SK-N-SH (cell line): ENCODE data around the gene SAMD14. TPM values are rescaled to one million over a fixed set of nuclear protein-coding genes. Genes with fewer than 3 reads are reported as not detected.

Experiments
- CTCF ChIA-PET: fragments of 300-600, 350-600 bp; formaldehyde crosslinking; extraction: SDS; loops from one replicate; lab custom pipeline; 2021; lab: Yijun Ruan, JAX
- POLR2A ChIA-PET: fragments of 350-600 bp; sonication (Branson Sonifier 250); formaldehyde crosslinking; extraction: SDS; loops from one replicate; lab custom pipeline; 2020; ENCODE audit warnings: antibody characterized with exemption, inconsistent platforms; lab: Yijun Ruan, JAX
- DNase-seq: peaks from one replicate; pipeline ENCODE4 v3.0.0; 2012
- H2AFZ ChIP-seq: fragments of 200-600 bp; sonication (generic); 2 replicates; pipeline ENCODE4 v1.8.1; 2016; ENCODE audit warnings: antibody characterized with exemption, mild to moderate bottlenecking, low read depth
- H3F3A ChIP-seq: fragments of 200-600 bp; sonication (generic); replicated peaks from 2 replicates; pipeline ENCODE3; 2016; ENCODE audit warnings: antibody characterized with exemption, mild to moderate bottlenecking; ENCODE audit not compliant: insufficient read depth
- H3K27ac ChIP-seq, 2 experiments: fragments of 200-500 bp in 1 of 2; fragments of 200-600 bp in 1 of 2; sonication (Bioruptor generic) in 1 of 2; sonication (generic), shearing (Covaris generic) in 1 of 2; 2 replicates each; pipeline versions ENCODE4 v1.5.1 to v1.6.1; 2014 to 2016; ENCODE audit warnings: low read depth in 2 of 2, inconsistent platforms in 1 of 2, low read length in 1 of 2, mild to moderate bottlenecking in 1 of 2, mixed read lengths in 1 of 2
- H3K27me3 ChIP-seq: fragments of 200-600 bp; sonication (generic), shearing (Covaris generic); 2 replicates; pipeline ENCODE4 v1.6.1; 2016; ENCODE audit warnings: mixed run types; ENCODE audit not compliant: insufficient read depth
- H3K36me3 ChIP-seq, 2 experiments: fragments of 200-500 bp in 1 of 2; fragments of 200-600 bp in 1 of 2; sonication (Bioruptor generic) in 1 of 2; sonication (generic) in 1 of 2; replicated peaks in 1 of 2; 2 replicates each; pipeline versions ENCODE3 to v1.5.1; 2014 to 2016; ENCODE audit warnings: low read length in 1 of 2, mild to moderate bottlenecking in 1 of 2; ENCODE audit not compliant: insufficient read depth in 2 of 2, control insufficient read depth in 1 of 2
- H3K4me1 ChIP-seq, 2 experiments: fragments of 200-500 bp in 1 of 2; fragments of 200-600 bp in 1 of 2; sonication (Bioruptor generic) in 1 of 2; sonication (generic), shearing (Covaris generic) in 1 of 2; 2 replicates each; pipeline versions ENCODE4 v1.5.1 to v1.6.1; 2014 to 2016; ENCODE audit warnings: low read depth in 1 of 2, low read length in 1 of 2, mixed run types in 1 of 2; ENCODE audit not compliant: insufficient read depth in 2 of 2, control insufficient read depth in 1 of 2
- H3K4me2 ChIP-seq: fragments of 200-600 bp; sonication (generic), shearing (Covaris generic); 2 replicates; pipeline ENCODE4 v1.6.1; 2017; ENCODE audit warnings: mixed run types
- H3K4me3 ChIP-seq, 2 experiments: fragments of 200-500 bp in 1 of 2; fragments of 200-600 bp in 1 of 2; sonication (Bioruptor generic) in 1 of 2; sonication (generic), shearing (Covaris generic) in 1 of 2; 2 replicates each; pipeline versions ENCODE4 v1.5.1 to v1.8.1; 2014 to 2016; ENCODE audit warnings: low read depth in 2 of 2, inconsistent platforms in 1 of 2, low read length in 1 of 2, mild to moderate bottlenecking in 1 of 2, mixed read lengths in 1 of 2, moderate library complexity in 1 of 2
- H3K79me2 ChIP-seq: fragments of 200-600 bp; sonication (generic); 2 replicates; pipeline ENCODE4 v1.8.1; 2017; ENCODE audit warnings: mild to moderate bottlenecking; ENCODE audit not compliant: insufficient read depth
- H3K9ac ChIP-seq: fragments of 200-600 bp; sonication (generic); 2 replicates; pipeline ENCODE4 v1.6.1; 2017; ENCODE audit warnings: mixed run types
- H3K9me2 ChIP-seq: fragments of 200-600 bp; sonication (generic); 2 replicates; pipeline ENCODE4 v1.6.1; 2017; ENCODE audit warnings: mixed run types
- H3K9me3 ChIP-seq: fragments of 200-600 bp; sonication (generic); 2 replicates; pipeline ENCODE4 v1.6.1; 2017; ENCODE audit warnings: mixed run types, mild to moderate bottlenecking, moderate library complexity
- H4K20me1 ChIP-seq: fragments of 200-600 bp; sonication (generic); 2 replicates; pipeline ENCODE4 v1.6.1; 2017; ENCODE audit warnings: mild to moderate bottlenecking, mixed run types; ENCODE audit not compliant: insufficient read depth
- CHD2 ChIP-seq: fragments of 150-350 bp; IDR thresholded peaks from 2 replicates; pipeline ENCODE4 v1.6.1; 2018; ENCODE audit warnings: low read length; ENCODE audit not compliant: partially characterized antibody
- JUND ChIP-seq: IDR thresholded peaks from 2 replicates; pipeline ENCODE4 v1.4.0; 2012
- MEF2A ChIP-seq: IDR thresholded peaks from 2 replicates; pipeline ENCODE4 v1.4.0; 2012; ENCODE audit warnings: low read depth, borderline replicate concordance
- NFIC ChIP-seq: IDR thresholded peaks from 2 replicates; pipeline ENCODE4 v1.4.0; 2012; ENCODE audit warnings: borderline replicate concordance
- RAD21 ChIP-seq: IDR thresholded peaks from 2 replicates; pipeline ENCODE4 v1.6.1; 2012; ENCODE audit warnings: mild to moderate bottlenecking, low read length
- RFX5 ChIP-seq: IDR thresholded peaks from 2 replicates; pipeline ENCODE4 v1.6.1; 2012; ENCODE audit warnings: mild to moderate bottlenecking, improper control_type of control experiment, low read length
- RXRA ChIP-seq: IDR thresholded peaks from 2 replicates; pipeline ENCODE4 v1.4.0; 2012; ENCODE audit warnings: low read depth, mild to moderate bottlenecking, borderline replicate concordance
- SIN3A ChIP-seq: IDR thresholded peaks from 2 replicates; pipeline ENCODE4 v1.6.1; 2012; ENCODE audit warnings: low read depth, mild to moderate bottlenecking, low read length, moderate library complexity, borderline replicate concordance
- SMC3 ChIP-seq: IDR thresholded peaks from 2 replicates; pipeline ENCODE4 v1.6.1; 2012; ENCODE audit warnings: low read depth, low read length, improper control_type of control experiment
- TCF12 ChIP-seq: IDR thresholded peaks from 2 replicates; pipeline ENCODE4 v1.4.0; 2012
- TEAD4 ChIP-seq: IDR thresholded peaks from 2 replicates; pipeline ENCODE4 v1.4.0; 2012; ENCODE audit warnings: mild to moderate bottlenecking, borderline replicate concordance; ENCODE audit not compliant: insufficient read depth
- WGBS: methylation state at CpG from one replicate; pipeline ENCODE4 v1.1.6; 2017; ENCODE audit warnings: low lambda C conversion rate; 5-methylcytosine and 5-hydroxymethylcytosine counted together
- polyA plus RNA-seq, 3 experiments: library from polyadenylated mRNA; depleted of rRNA; stranded (reverse); fragments of >200 nt; gene quantifications; 2 replicates each; pipeline ENCODE4 v1.2.3, GENCODE V29; 2012
- TF ChIP-seq, protein P1 (sequence below): IDR thresholded peaks from 2 replicates; pipeline ENCODE4 v1.4.0; 2012; ENCODE audit warnings: low read depth
- TF ChIP-seq, protein P2 (sequence below): fragments of 200-600 bp; sonication (generic); IDR thresholded peaks from 2 replicates; pipeline ENCODE4 v1.6.1; 2017; ENCODE audit warnings: antibody characterized with exemption, mild to moderate bottlenecking, moderate library complexity

The SAMD14 gene
- polyA plus RNA-seq, 1 of the 3 experiments (the other 2 are of a cell fraction) = 3.4 TPM

DNA sequence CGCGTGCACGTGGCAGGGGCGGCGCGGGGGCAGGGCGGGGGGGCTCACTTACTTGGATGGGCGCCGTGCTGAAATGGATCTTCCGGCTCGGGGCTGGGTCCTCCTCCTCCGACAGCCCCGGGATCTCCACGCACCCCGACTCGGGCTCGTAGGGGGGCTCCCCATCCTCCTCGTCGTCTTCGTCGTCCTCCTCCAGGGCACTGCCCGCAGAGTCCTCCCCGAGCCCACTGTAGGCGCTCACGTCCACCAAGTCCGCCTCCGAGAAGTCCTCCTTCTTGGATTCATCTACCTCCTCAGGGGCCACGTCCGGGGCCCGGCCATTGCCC is 19.1 kb upstream of the SAMD14 start:
- WGBS = 5% methylated on average over 12 of the region's 30 CpGs
- Histone ChIP-seq H3K9me3 (no peaks in the 10 kb centered on the region), H3K4me1 (peaks cover 27 to 56% of the 10 kb centered on the region in 2 experiments; a peak in 3 of 4 replicates), H2AFZ (no peak overlapping the region), H3K36me3 (peaks cover 15 to 18% of the 10 kb centered on the region in 2 experiments), H4K20me1 (peaks cover 53% of the 10 kb centered on the region), H3F3A (peaks cover 24% of the 10 kb centered on the region), H3K79me2 (peaks cover 66% of the 10 kb centered on the region), H3K9me2 (no peaks in the 10 kb centered on the region), H3K9ac (peak overlapping the region; percentile 92), H3K4me3 (peak overlapping the region; percentile 66 to 81), H3K27me3 (no peaks in the 10 kb centered on the region), H3K4me2 (peak overlapping the region; percentile 97), H3K27ac (peak overlapping the region; percentile 54 to 86)
- no peak for TF ChIP-seq RAD21
- TF ChIP-seq CHD2 = peak; percentile 13
- TF ChIP-seq JUND = no peak
- TF ChIP-seq SMC3 = no peak
- TF ChIP-seq RFX5 = no peak
- no peak for TF ChIP-seq TCF12
- TF ChIP-seq MEF2A = no peak
- no peak for DNase-seq
- POLR2A ChIA-PET = interaction anchor here (1.3 kb wide), 1 partner anchor 16 kb away, joined by 3 read pairs; no protein-coding TSS in a partner anchor
- CTCF ChIA-PET = interaction anchor here (0.7 to 12.8 kb wide), 12 partner anchors 11 to 61 kb away, joined by 3 to 169 read pairs (median 15); partner anchors contain the start of genes COL1A1 and SAMD14

DNA sequence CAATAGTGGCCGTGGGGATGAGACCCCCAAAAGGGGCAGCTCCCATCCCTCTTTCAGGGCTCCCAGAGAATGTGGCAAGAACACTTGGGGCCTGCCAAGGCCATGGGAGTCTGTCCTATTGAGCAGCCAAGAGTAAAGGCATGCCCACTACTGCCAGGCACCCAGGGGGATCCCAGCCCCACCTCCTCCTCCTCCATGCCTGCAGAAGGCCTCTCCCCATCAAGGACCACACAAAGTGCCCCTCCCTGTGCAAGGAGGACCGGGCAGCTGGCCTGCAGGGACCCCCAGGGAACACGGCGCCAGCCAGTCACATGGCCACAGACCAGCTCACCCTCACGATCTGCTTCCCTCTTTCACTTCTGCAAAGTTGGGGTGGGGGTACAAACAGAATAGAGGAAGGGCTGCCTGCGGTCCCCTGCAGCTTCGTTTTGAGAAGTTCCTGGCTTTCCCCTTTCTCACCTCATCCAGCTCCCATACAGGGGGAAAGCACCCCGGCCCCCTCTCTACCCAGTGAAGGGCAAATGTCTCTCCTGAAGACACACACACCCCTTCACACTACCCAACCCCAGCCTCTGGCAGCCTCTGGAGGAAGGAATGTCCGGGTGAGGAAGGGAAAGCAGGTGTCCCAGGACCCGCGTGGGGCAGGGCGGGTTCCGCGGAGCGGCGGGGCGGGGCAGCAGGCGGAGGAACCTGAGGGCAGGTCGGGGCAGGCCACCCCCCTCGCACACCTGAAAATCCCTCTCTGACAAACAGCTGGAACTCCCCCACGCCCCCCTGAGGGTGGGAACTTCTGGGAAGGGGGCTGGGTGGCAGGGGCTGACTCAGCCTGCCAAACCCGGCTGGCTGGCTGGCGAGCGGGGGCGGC is 18.5 kb upstream of the SAMD14 start:
- ChIA-PET POLR2A (interaction anchor here (0.9 to 2.0 kb wide), 3 partner anchors 12 to 54 kb away, joined by 3 to 8 read pairs (median 6); partner anchors contain the start of gene PDK2), CTCF (interaction anchor here (0.7 to 12.8 kb wide), 16 partner anchors 10 to 150 kb away, joined by 3 to 169 read pairs (median 6); partner anchors contain the start of gene COL1A1)
- Histone ChIP-seq H3K9me3 (no peaks in the 10 kb centered on the region), H4K20me1 (peaks cover 54% of the 10 kb centered on the region), H3K4me2 (peak overlapping the region; percentile 97), H3K36me3 (peaks cover 15 to 24% of the 10 kb centered on the region in 2 experiments), H2AFZ (no peak overlapping the region), H3K4me3 (peak overlapping the region; percentile 66 to 81), H3K79me2 (peaks cover 72% of the 10 kb centered on the region), H3K27ac (peak overlapping the region; percentile 54 to 86), H3K27me3 (no peaks in the 10 kb centered on the region), H3K4me1 (peaks cover 27 to 50% of the 10 kb centered on the region in 2 experiments; a peak in 3 of 4 replicates), H3K9me2 (no peaks in the 10 kb centered on the region), H3K9ac (peak overlapping the region; percentile 92), H3F3A (peaks cover 26% of the 10 kb centered on the region)
- DNase-seq = peak; percentile 76
- TF ChIP-seq SIN3A (peak; percentile 76; the same call in 1 of the 2 replicates), RAD21 (0 out of 2 replicates have a peak, but pooled peaks have one; percentile 14), NFIC (no peak), TCF12 (no peak), TEAD4 (0 out of 2 replicates have a peak, but pooled peaks have one; percentile 9), RXRA (no peak)
- TF ChIP-seq, protein P1, sequence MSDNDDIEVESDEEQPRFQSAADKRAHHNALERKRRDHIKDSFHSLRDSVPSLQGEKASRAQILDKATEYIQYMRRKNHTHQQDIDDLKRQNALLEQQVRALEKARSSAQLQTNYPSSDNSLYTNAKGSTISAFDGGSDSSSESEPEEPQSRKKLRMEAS = peak; percentile 47; the same call in 1 of the 2 replicates
- TF ChIP-seq, protein P2, sequence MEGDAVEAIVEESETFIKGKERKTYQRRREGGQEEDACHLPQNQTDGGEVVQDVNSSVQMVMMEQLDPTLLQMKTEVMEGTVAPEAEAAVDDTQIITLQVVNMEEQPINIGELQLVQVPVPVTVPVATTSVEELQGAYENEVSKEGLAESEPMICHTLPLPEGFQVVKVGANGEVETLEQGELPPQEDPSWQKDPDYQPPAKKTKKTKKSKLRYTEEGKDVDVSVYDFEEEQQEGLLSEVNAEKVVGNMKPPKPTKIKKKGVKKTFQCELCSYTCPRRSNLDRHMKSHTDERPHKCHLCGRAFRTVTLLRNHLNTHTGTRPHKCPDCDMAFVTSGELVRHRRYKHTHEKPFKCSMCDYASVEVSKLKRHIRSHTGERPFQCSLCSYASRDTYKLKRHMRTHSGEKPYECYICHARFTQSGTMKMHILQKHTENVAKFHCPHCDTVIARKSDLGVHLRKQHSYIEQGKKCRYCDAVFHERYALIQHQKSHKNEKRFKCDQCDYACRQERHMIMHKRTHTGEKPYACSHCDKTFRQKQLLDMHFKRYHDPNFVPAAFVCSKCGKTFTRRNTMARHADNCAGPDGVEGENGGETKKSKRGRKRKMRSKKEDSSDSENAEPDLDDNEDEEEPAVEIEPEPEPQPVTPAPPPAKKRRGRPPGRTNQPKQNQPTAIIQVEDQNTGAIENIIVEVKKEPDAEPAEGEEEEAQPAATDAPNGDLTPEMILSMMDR = peak; percentile 49
- WGBS = 7% methylated on average over 16 of the region's 25 CpGs
